Common myeloid progenitor, CD34-positive (primary cell): Measurements from ENCODE around the gene PBX1.

Experiments
- CTCF ChIA-PET: fragments of 350-600 bp; sonication (Branson Sonifier 250); formaldehyde crosslinking; loops from one replicate; lab custom pipeline; 2021; ENCODE audit warnings: antibody characterized with exemption; lab: Charles Lee
- POLR2A ChIA-PET: fragments of 350-600 bp; sonication (Branson Sonifier 250); formaldehyde crosslinking; loops from one replicate; lab custom pipeline; 2021; ENCODE audit warnings: antibody characterized with exemption; lab: Charles Lee
- DNase-seq, 3 donors: peaks; one replicate each; pipeline versions ENCODE4 v3.0.0 to v3.0.0-alpha.2; 2013
- H3K27ac ChIP-seq, 2 experiments: 1 replicate in 1 of 2; 2 replicates in 1 of 2; pipeline ENCODE4 v1.7.0; 2013; ENCODE audit warnings: inconsistent platforms in 2 of 2, low read length in 2 of 2, mild to moderate bottlenecking in 2 of 2, low read depth in 1 of 2, moderate library complexity in 1 of 2; ENCODE audit not compliant: severe bottlenecking in 2 of 2, insufficient read depth in 1 of 2, poor library complexity in 1 of 2
- H3K27me3 ChIP-seq, 5 experiments: replicated peaks in 2 of 5; 1 replicate in 3 of 5; 2 replicates in 2 of 5; pipeline versions ENCODE4 v1.6.1 to v1.7.0; 2013; ENCODE audit warnings: low read length in 4 of 5, mild to moderate bottlenecking in 2 of 5, moderate library complexity in 2 of 5, inconsistent platforms in 1 of 5; ENCODE audit not compliant: insufficient read depth in 5 of 5, control insufficient read depth in 4 of 5
- H3K36me3 ChIP-seq, 4 experiments: 1 replicate in 2 of 4; 2 replicates in 2 of 4; pipeline versions ENCODE4 v1.6.1 to v1.7.0; 2013; ENCODE audit warnings: low read length in 3 of 4, control low read depth in 1 of 4, mild to moderate bottlenecking in 1 of 4; ENCODE audit not compliant: control insufficient read depth in 4 of 4, insufficient read depth in 4 of 4
- H3K4me1 ChIP-seq, 4 experiments: 1 replicate in 3 of 4; 2 replicates in 1 of 4; pipeline versions ENCODE4 v1.6.1 to v1.7.1; 2013; ENCODE audit warnings: low read length in 3 of 4, mild to moderate bottlenecking in 3 of 4, control low read depth in 1 of 4, inconsistent platforms in 1 of 4, moderate library complexity in 1 of 4; ENCODE audit not compliant: control insufficient read depth in 4 of 4, insufficient read depth in 4 of 4; ENCODE audit errors: control extremely low read depth in 1 of 4
- H3K4me3 ChIP-seq, 7 experiments: 1 replicate in 4 of 7; 2 replicates in 3 of 7; pipeline versions ENCODE4 v1.5.1 to v1.7.0; 2013; ENCODE audit warnings: mild to moderate bottlenecking in 7 of 7, low read length in 6 of 7, moderate library complexity in 6 of 7, inconsistent platforms in 2 of 7, low read depth in 2 of 7, control low read depth in 1 of 7; ENCODE audit not compliant: insufficient read depth in 4 of 7, control insufficient read depth in 1 of 7; ENCODE audit errors: extremely low read depth in 1 of 7
- H3K9me3 ChIP-seq, 5 experiments: 1 replicate in 4 of 5; 2 replicates in 1 of 5; pipeline versions ENCODE4 v1.6.1 to v1.7.1; 2013; ENCODE audit warnings: low read length in 4 of 5, mild to moderate bottlenecking in 2 of 5, inconsistent platforms in 1 of 5, low read depth in 1 of 5, moderate library complexity in 1 of 5; ENCODE audit not compliant: control insufficient read depth in 4 of 5, insufficient read depth in 2 of 5; ENCODE audit errors: control extremely low read depth in 1 of 5
- WGBS: methylation state at CpG from one replicate; pipeline ENCODE4 v1.1.5; 2013; ENCODE audit not compliant: insufficient coverage; 5-methylcytosine and 5-hydroxymethylcytosine counted together

Gene PBX1

GRCh38 chr1:164864161-164864560 is 305.2 kb downstream of the PBX1 start:
- whole genome bisulfite sequencing = no CpG with 5 or more reads among the region's 3 CpGs
- H3K36me3 ChIP-seq = no peaks in the 10 kb centered on the region
- H3K27me3 ChIP-seq = peaks cover 0 to 3% (median 0%) of the 10 kb centered on the region in 5 experiments
- no peak overlapping the region for H3K27ac ChIP-seq
- no peaks in the 10 kb centered on the region for H3K4me1 ChIP-seq
- no peak overlapping the region for H3K4me3 ChIP-seq
- POLR2A ChIA-PET = no interaction called here
- no peak for DNase-seq
- no peaks in the 10 kb centered on the region for H3K9me3 ChIP-seq
- CTCF ChIA-PET = no interaction called here

GRCh38 chr1:164865385-164865784 is 306.4 kb downstream of the PBX1 start:
- H3K27ac ChIP-seq = no peak overlapping the region
- H3K36me3 ChIP-seq = no peaks in the 10 kb centered on the region
- DNase-seq = no peak
- no peak overlapping the region for H3K4me3 ChIP-seq
- H3K27me3 ChIP-seq = peaks cover 0 to 3% (median 0%) of the 10 kb centered on the region in 5 experiments
- ChIA-PET POLR2A (no interaction called here), CTCF (interaction anchor here (0.7 kb wide), 1 partner anchor 14 kb away, joined by 4 read pairs; no protein-coding TSS in a partner anchor)
- no peaks in the 10 kb centered on the region for H3K4me1 ChIP-seq
- 100% methylated on average over 2 of the region's 4 CpGs for WGBS
- no peaks in the 10 kb centered on the region for H3K9me3 ChIP-seq

- H3K4me3 ChIP-seq = no peak overlapping the region
- no peaks in the 10 kb centered on the region for H3K36me3 ChIP-seq
- H3K27me3 ChIP-seq = peaks cover 0 to 3% (median 0%) of the 10 kb centered on the region in 5 experiments
- CTCF ChIA-PET = no interaction called here
- no peaks in the 10 kb centered on the region for H3K4me1 ChIP-seq
- no peak overlapping the region for H3K27ac ChIP-seq
- DNase-seq = no peak
- no peaks in the 10 kb centered on the region for H3K9me3 ChIP-seq
- 94% methylated on average over 7 of the region's 8 CpGs for WGBS
- POLR2A ChIA-PET = no interaction called here
Measured at GRCh38 chr1:164867590-164867989, 308.6 kb downstream of the PBX1 start.

- Histone ChIP-seq H3K4me1 (no peaks in the 10 kb centered on the region), H3K27me3 (peaks cover 0 to 3% (median 0%) of the 10 kb centered on the region in 5 experiments), H3K9me3 (no peaks in the 10 kb centered on the region), H3K36me3 (no peaks in the 10 kb centered on the region), H3K27ac (no peak overlapping the region), H3K4me3 (no peak overlapping the region)
- DNase-seq = no peak
- 100% methylated on average over 4 of the region's 4 CpGs for WGBS
- POLR2A ChIA-PET = no interaction called here
- CTCF ChIA-PET = no interaction called here
Measured at GRCh38 chr1:164868990-164869389, 310.0 kb downstream of the PBX1 start.

DNA sequence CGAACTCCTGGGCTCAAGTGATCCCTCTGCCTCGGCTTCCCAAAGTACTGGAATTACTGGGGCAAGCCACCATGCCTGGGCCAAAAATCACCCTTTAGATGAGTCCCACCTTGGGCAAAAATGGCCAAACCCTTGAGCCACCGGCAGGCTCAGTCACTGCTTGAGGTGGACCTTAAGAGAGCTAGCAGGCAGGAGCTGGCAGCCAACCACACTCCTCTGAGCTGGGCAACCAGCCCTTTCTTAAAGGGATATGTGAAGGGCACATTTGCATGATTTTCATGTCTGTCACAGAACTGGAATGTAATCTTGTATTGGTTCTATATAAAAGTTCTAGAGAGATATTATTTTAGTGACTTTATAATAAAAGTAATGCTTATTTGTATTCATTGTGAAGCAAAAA is 316.5 kb downstream of the PBX1 start:
- POLR2A ChIA-PET = no interaction called here
- no peak for DNase-seq
- Histone ChIP-seq H3K27me3 (no peaks in the 10 kb centered on the region), H3K9me3 (no peaks in the 10 kb centered on the region), H3K4me1 (no peaks in the 10 kb centered on the region), H3K27ac (no peak overlapping the region), H3K36me3 (no peaks in the 10 kb centered on the region), H3K4me3 (no peak overlapping the region)
- WGBS = 95% methylated on average over 3 of the region's 3 CpGs
- CTCF ChIA-PET = interaction anchor here (0.7 kb wide), 1 partner anchor 15 kb away, joined by 3 read pairs; no protein-coding TSS in a partner anchor

DNA sequence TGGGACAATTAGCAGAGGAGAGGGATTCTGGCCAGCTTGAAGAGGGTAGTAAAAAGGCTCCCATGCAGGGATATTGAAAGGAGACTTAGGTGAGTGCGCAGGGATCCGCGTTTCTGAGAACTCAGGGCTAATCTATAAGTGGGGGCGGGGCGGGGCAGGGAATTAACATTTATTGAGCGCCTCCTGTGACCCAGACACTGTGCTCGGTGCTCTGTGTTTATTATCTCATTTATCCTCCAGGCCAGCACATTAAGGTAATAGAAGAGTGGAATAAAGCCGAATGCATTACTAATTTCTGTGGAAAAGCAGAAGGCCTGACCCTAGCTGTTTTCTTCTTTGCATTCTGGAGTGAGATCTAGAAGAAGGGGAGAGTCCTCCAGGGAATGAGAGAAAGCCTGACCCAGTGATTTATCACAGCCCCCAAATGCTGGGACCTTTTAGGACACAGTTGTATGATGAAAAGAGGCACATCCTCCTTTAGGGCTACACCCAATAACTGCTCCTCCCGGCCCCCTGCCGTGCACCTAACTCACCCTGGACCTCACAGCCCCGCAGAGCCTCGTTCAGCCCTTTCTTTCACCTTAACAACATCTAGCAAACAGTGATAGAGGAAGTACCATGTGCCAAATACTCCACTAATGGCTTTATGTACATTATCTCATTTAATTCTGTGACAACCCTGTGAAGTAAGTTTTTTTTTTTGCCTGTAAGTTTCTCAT is 317.6 kb downstream of the PBX1 start:
- Histone ChIP-seq H3K4me1 (no peaks in the 10 kb centered on the region), H3K9me3 (no peaks in the 10 kb centered on the region), H3K4me3 (no peak overlapping the region), H3K27ac (no peak overlapping the region), H3K36me3 (no peaks in the 10 kb centered on the region), H3K27me3 (no peaks in the 10 kb centered on the region)
- ChIA-PET POLR2A (no interaction called here), CTCF (no interaction called here)
- WGBS = 100% methylated on average over 8 of the region's 12 CpGs
- DNase-seq = no peak

DNA sequence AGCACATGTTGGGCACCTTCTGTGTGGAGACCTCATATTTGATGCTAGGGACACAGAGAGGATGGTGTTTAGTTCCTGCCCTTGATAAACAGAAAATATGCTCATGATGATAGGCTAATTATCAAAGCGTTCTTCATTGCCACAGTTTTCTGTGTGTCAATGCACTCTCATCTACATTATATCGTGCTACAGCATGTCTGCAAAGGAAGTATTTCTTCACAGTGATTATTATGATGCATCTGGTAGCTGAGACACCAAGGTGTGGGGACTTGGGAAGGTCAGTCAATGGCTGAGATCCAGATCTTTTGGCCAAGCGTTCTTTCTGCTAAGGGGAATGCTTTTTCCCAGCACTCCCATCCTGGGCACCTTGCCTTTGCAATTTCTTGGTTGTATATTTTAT is 321.2 kb downstream of the PBX1 start:
- ChIA-PET POLR2A (no interaction called here), CTCF (interaction anchor here (1.6 kb wide), 1 partner anchor 12 kb away, joined by 3 read pairs; no protein-coding TSS in a partner anchor)
- Histone ChIP-seq H3K4me1 (no peaks in the 10 kb centered on the region), H3K27me3 (no peaks in the 10 kb centered on the region), H3K36me3 (no peaks in the 10 kb centered on the region), H3K9me3 (no peaks in the 10 kb centered on the region), H3K4me3 (no peak overlapping the region), H3K27ac (no peak overlapping the region)
- no peak for DNase-seq
- WGBS = 100% methylated on average over 2 of the region's 3 CpGs
